Measurements from ENCODE around the gene IFITM2. TPM values are rescaled to one million over a fixed set of nuclear protein-coding genes. Genes with fewer than 3 reads are reported as not detected.

The IFITM2 gene
- total and polyA plus RNA-seq, 2 experiments from 2014 or later: 91.2 to 857 TPM

DNA sequence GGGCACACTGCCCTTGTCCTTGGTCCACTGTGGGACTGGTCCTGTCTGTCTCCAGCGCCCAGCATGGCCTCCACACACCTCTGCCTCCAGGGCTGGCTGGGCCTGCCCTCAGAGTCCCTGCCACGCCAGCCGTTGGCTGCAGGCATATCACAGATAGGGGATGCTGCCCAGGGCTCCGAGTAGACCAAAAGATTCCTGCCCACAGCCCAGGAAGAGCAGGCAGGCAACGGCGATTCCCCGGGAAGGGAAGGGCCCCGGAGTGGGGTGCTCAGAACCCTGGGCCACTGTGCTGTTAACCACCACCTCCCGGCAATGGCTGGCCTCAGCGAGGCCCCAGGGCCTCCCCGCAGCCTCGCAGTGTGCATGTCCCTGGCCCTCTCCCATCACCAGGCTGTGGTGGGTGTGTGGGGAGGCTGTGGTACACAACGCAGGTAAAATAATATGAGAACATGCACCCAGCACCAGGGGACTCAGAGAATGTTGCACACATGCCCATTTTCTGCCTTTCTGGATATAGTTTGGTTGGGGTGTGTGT, 10.5 kb upstream of the IFITM2 start:
- Mint-ChIP-seq H3K4me1 (peaks cover 23% of the 10 kb centered on the region), H3K36me3 (ENCODE audit: low read depth) (peaks cover 4% of the 10 kb centered on the region; the same call in 1 of the 3 replicates), H3K9me3 (no peaks in the 10 kb centered on the region), H3K27ac (peak overlapping the region; percentile 61; the same call in 1 of the 2 replicates), H3K27me3 (ENCODE audit: insufficient read depth, low read depth, poor library complexity) (peaks cover 8% of the 10 kb centered on the region), H3K4me3 (no peak overlapping the region)
- Histone ChIP-seq H3K79me2 (replicated peaks; ENCODE audit: insufficient read depth) (no peaks in the 10 kb centered on the region), H3K4me2 (no peak overlapping the region), H3K4me1 (ENCODE audit: insufficient read depth) (peaks cover 22% of the 10 kb centered on the region), H3K36me3 (ENCODE audit: insufficient read depth) (no peaks in the 10 kb centered on the region), H3K27me3 (ENCODE audit: insufficient read depth) (no peaks in the 10 kb centered on the region), H4K20me1 (replicated peaks; ENCODE audit: insufficient read depth) (no peaks in the 10 kb centered on the region), H2AFZ (no peak overlapping the region), H3K9me2 (ENCODE audit: insufficient read depth) (no peaks in the 10 kb centered on the region), H3K27ac (ENCODE audit: low read depth) (no peak overlapping the region), H3K4me3 (no peak overlapping the region), H3F3A (replicated peaks; ENCODE audit: low read depth) (0 out of 2 replicates have a peak, but pooled peaks cover 8% of the 10 kb centered on the region)
- ATAC-seq: no peak
- TF ChIP-seq, protein P1, sequence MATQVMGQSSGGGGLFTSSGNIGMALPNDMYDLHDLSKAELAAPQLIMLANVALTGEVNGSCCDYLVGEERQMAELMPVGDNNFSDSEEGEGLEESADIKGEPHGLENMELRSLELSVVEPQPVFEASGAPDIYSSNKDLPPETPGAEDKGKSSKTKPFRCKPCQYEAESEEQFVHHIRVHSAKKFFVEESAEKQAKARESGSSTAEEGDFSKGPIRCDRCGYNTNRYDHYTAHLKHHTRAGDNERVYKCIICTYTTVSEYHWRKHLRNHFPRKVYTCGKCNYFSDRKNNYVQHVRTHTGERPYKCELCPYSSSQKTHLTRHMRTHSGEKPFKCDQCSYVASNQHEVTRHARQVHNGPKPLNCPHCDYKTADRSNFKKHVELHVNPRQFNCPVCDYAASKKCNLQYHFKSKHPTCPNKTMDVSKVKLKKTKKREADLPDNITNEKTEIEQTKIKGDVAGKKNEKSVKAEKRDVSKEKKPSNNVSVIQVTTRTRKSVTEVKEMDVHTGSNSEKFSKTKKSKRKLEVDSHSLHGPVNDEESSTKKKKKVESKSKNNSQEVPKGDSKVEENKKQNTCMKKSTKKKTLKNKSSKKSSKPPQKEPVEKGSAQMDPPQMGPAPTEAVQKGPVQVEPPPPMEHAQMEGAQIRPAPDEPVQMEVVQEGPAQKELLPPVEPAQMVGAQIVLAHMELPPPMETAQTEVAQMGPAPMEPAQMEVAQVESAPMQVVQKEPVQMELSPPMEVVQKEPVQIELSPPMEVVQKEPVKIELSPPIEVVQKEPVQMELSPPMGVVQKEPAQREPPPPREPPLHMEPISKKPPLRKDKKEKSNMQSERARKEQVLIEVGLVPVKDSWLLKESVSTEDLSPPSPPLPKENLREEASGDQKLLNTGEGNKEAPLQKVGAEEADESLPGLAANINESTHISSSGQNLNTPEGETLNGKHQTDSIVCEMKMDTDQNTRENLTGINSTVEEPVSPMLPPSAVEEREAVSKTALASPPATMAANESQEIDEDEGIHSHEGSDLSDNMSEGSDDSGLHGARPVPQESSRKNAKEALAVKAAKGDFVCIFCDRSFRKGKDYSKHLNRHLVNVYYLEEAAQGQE (IDR thresholded peaks at IDR 0.05; ENCODE audit: unreplicated experiment): no peak
- TF ChIP-seq JUNB (IDR thresholded peaks at IDR 0.05; ENCODE audit: unreplicated experiment) (no peak), POLR2AphosphoS5 (IDR thresholded peaks at IDR 0.05; ENCODE audit: low read depth) (no peak), STAT1 (IDR thresholded peaks at IDR 0.05; ENCODE audit: unreplicated experiment) (no peak), CREB1 (CRISPR knock-in tag; IDR thresholded peaks at IDR 0.05; ENCODE audit: low read depth) (no peak), NANOG (IDR thresholded peaks at IDR 0.05; ENCODE audit: borderline replicate concordance) (no peak), EZH2phosphoT487 (IDR thresholded peaks at IDR 0.05; ENCODE audit: unreplicated experiment) (no peak), EZH2 (IDR thresholded peaks at IDR 0.05; ENCODE audit: low read depth, unreplicated experiment) (no peak), ZNF331 (CRISPR knock-in tag; IDR thresholded peaks at IDR 0.05; ENCODE audit: low read depth) (no peak), ZNF114 (CRISPR knock-in tag; IDR thresholded peaks at IDR 0.05) (no peak)
- TF ChIP-seq, protein P2, sequence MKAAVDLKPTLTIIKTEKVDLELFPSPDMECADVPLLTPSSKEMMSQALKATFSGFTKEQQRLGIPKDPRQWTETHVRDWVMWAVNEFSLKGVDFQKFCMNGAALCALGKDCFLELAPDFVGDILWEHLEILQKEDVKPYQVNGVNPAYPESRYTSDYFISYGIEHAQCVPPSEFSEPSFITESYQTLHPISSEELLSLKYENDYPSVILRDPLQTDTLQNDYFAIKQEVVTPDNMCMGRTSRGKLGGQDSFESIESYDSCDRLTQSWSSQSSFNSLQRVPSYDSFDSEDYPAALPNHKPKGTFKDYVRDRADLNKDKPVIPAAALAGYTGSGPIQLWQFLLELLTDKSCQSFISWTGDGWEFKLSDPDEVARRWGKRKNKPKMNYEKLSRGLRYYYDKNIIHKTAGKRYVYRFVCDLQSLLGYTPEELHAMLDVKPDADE (IDR thresholded peaks at IDR 0.05): no peak
- TF ChIP-seq, protein P3, sequence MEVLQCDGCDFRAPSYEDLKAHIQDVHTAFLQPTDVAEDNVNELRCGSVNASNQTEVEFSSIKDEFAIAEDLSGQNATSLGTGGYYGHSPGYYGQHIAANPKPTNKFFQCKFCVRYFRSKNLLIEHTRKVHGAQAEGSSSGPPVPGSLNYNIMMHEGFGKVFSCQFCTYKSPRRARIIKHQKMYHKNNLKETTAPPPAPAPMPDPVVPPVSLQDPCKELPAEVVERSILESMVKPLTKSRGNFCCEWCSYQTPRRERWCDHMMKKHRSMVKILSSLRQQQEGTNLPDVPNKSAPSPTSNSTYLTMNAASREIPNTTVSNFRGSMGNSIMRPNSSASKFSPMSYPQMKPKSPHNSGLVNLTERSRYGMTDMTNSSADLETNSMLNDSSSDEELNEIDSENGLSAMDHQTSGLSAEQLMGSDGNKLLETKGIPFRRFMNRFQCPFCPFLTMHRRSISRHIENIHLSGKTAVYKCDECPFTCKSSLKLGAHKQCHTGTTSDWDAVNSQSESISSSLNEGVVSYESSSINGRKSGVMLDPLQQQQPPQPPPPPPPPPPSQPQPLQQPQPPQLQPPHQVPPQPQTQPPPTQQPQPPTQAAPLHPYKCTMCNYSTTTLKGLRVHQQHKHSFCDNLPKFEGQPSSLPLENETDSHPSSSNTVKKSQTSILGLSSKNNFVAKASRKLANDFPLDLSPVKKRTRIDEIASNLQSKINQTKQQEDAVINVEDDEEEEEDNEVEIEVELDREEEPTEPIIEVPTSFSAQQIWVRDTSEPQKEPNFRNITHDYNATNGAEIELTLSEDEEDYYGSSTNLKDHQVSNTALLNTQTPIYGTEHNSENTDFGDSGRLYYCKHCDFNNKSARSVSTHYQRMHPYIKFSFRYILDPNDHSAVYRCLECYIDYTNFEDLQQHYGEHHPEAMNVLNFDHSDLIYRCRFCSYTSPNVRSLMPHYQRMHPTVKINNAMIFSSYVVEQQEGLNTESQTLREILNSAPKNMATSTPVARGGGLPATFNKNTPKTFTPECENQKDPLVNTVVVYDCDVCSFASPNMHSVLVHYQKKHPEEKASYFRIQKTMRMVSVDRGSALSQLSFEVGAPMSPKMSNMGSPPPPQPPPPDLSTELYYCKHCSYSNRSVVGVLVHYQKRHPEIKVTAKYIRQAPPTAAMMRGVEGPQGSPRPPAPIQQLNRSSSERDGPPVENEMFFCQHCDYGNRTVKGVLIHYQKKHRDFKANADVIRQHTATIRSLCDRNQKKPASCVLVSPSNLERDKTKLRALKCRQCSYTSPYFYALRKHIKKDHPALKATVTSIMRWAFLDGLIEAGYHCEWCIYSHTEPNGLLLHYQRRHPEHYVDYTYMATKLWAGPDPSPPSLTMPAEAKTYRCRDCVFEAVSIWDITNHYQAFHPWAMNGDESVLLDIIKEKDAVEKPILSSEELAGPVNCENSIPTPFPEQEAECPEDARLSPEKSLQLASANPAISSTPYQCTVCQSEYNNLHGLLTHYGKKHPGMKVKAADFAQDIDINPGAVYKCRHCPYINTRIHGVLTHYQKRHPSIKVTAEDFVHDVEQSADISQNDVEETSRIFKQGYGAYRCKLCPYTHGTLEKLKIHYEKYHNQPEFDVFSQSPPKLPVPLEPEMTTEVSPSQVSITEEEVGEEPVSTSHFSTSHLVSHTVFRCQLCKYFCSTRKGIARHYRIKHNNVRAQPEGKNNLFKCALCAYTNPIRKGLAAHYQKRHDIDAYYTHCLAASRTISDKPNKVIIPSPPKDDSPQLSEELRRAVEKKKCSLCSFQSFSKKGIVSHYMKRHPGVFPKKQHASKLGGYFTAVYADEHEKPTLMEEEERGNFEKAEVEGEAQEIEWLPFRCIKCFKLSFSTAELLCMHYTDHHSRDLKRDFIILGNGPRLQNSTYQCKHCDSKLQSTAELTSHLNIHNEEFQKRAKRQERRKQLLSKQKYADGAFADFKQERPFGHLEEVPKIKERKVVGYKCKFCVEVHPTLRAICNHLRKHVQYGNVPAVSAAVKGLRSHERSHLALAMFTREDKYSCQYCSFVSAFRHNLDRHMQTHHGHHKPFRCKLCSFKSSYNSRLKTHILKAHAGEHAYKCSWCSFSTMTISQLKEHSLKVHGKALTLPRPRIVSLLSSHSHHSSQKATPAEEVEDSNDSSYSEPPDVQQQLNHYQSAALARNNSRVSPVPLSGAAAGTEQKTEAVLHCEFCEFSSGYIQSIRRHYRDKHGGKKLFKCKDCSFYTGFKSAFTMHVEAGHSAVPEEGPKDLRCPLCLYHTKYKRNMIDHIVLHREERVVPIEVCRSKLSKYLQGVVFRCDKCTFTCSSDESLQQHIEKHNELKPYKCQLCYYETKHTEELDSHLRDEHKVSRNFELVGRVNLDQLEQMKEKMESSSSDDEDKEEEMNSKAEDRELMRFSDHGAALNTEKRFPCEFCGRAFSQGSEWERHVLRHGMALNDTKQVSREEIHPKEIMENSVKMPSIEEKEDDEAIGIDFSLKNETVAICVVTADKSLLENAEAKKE (CRISPR knock-in tag; IDR thresholded peaks at IDR 0.05): no peak
- TF ChIP-seq, protein P4, sequence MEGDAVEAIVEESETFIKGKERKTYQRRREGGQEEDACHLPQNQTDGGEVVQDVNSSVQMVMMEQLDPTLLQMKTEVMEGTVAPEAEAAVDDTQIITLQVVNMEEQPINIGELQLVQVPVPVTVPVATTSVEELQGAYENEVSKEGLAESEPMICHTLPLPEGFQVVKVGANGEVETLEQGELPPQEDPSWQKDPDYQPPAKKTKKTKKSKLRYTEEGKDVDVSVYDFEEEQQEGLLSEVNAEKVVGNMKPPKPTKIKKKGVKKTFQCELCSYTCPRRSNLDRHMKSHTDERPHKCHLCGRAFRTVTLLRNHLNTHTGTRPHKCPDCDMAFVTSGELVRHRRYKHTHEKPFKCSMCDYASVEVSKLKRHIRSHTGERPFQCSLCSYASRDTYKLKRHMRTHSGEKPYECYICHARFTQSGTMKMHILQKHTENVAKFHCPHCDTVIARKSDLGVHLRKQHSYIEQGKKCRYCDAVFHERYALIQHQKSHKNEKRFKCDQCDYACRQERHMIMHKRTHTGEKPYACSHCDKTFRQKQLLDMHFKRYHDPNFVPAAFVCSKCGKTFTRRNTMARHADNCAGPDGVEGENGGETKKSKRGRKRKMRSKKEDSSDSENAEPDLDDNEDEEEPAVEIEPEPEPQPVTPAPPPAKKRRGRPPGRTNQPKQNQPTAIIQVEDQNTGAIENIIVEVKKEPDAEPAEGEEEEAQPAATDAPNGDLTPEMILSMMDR (conservative IDR thresholded peaks at IDR 0.05; ENCODE audit: low read depth in 2 of 2): no peak
- DNase-seq (ENCODE audit: low spot score): no peak
